ENCODE measurements around the gene TMEM97. TPM values are rescaled to one million over a fixed set of nuclear protein-coding genes. Genes with fewer than 3 reads are reported as not detected.
A peak's percentile ranks its signal among the peaks of the same experiment; 100 is the strongest.

Gene TMEM97
- total and polyA plus RNA-seq, 8 donors = 7.6 to 54.0 (median 29.7) TPM

DNA sequence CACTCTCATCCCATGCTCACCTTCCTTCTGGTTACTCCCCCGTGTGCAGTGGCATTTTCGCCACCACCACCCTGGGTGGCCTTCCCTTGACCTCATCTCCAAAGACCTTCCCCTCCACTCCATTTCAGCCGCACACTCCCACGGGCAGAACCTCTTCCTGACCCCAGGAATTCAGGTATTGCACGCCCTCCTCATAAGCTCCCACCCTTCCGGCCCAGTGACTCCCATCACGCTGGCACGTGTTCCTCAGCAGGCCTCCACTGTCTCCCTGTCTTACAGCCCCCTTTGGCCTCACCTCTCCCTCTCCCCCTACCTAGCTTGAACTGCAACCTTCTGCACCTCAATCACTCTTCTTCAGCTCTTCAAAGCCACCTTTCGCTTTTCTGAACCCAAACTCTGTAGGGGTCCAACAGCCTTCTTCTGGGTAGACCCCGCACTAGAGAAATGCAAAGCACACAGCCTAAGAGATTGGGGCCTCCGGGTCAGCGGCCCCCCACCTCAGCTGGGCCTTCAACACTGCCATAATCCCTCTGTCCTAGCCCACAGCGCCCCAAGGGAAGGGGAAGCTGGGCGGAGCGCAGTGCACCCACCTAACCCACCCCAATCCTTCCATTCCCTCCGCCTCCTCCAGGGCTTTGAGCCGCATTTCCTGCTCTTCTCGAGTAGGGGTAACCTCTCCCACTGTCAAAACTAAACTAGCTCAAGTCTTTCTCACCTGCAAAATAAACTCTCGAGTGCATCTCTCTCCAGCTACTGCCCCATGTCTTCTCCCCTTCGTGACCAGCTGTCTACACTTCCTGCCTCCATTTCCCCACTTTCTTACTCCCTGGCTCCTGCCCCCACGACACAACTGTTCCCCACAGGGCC, 1.7 kb upstream of the TMEM97 start:
- TF ChIP-seq POLR2A (IDR thresholded peaks at IDR 0.05) (no peak), EP300 (IDR thresholded peaks at IDR 0.05) (no peak), POLR2AphosphoS5 (IDR thresholded peaks at IDR 0.05) (no peak)
- TF ChIP-seq, protein P1, sequence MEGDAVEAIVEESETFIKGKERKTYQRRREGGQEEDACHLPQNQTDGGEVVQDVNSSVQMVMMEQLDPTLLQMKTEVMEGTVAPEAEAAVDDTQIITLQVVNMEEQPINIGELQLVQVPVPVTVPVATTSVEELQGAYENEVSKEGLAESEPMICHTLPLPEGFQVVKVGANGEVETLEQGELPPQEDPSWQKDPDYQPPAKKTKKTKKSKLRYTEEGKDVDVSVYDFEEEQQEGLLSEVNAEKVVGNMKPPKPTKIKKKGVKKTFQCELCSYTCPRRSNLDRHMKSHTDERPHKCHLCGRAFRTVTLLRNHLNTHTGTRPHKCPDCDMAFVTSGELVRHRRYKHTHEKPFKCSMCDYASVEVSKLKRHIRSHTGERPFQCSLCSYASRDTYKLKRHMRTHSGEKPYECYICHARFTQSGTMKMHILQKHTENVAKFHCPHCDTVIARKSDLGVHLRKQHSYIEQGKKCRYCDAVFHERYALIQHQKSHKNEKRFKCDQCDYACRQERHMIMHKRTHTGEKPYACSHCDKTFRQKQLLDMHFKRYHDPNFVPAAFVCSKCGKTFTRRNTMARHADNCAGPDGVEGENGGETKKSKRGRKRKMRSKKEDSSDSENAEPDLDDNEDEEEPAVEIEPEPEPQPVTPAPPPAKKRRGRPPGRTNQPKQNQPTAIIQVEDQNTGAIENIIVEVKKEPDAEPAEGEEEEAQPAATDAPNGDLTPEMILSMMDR (IDR thresholded peaks at IDR 0.05) = no peak
- Histone ChIP-seq H3K27ac (no peak overlapping the region), H3K27me3 (no peaks in the 10 kb centered on the region), H3K4me3 (no peak overlapping the region), H3K36me3 (no peaks in the 10 kb centered on the region), H3K9me3 (no peaks in the 10 kb centered on the region), H3K4me1 (peaks cover 13 to 43% (median 23%) of the 10 kb centered on the region in 4 donors)
- no peak for DNase-seq
- intact Hi-C loops (cut with DNase I; ENCODE audit: low total_unique reads) = no loop called here
- 87 to 92% (median 88%) methylated on average over 21 of the region's 21 CpGs for WGBS, 5 donors

DNA sequence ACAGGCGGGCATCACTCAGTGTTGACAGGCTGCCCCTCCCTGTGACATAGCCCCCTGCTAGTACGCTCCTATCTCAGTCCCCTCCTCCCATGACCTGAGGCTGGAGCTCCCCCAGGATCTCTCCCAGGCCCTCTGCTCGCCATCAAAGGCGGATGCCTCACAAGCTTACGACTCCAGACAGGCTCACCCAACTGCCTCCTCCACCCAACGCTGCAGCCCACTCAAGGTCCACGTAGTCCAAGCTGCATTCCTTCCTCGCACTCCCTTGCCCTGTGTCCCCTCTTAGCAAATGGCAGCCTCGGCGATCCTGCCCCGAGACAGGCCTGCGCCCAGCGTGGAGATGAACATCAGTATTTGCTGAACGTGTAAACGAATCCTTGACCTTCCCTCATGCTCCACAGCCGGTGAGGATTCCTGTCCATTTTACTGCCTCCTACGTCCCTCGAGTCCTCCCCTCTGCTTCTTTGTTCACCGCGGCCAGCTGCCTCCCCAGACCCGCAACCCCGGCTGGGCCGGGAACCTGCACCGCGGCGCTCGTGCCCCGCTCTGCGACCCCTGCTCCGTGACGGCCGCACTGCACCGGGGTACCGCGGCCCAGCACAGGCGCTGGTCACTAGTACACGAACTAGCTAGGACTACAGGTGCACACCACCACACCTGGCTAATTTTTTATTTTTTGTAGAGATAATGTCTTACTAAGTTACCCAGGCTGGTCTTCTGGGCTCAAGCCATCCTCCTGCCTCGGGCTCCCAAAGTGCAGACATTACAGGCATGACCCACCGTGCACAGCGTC, 838 bp upstream of the TMEM97 start:
- Histone ChIP-seq H3K36me3 (no peaks in the 10 kb centered on the region), H3K4me3 (peak overlapping the region; percentile 59 to 87 (median 74)), H3K27ac (peak overlapping the region; percentile 84 to 90 (median 87)), H3K4me1 (peaks cover 13 to 49% (median 23%) of the 10 kb centered on the region in 4 donors), H3K27me3 (no peaks in the 10 kb centered on the region), H3K9me3 (no peaks in the 10 kb centered on the region)
- WGBS, 5 donors = 13 to 17% (median 14%) methylated on average over 33 to 40 of the region's 40 CpGs
- TF ChIP-seq, protein P1 (IDR thresholded peaks at IDR 0.05) = no peak
- TF ChIP-seq POLR2A (IDR thresholded peaks at IDR 0.05) = no peak
- TF ChIP-seq POLR2AphosphoS5 (IDR thresholded peaks at IDR 0.05) = no peak
- TF ChIP-seq EP300 (IDR thresholded peaks at IDR 0.05) = no peak
- DNase-seq = peak in 1 of 2 donors; percentile 36
- intact Hi-C loops (cut with DNase I; ENCODE audit: low total_unique reads) = no loop called here

DNA sequence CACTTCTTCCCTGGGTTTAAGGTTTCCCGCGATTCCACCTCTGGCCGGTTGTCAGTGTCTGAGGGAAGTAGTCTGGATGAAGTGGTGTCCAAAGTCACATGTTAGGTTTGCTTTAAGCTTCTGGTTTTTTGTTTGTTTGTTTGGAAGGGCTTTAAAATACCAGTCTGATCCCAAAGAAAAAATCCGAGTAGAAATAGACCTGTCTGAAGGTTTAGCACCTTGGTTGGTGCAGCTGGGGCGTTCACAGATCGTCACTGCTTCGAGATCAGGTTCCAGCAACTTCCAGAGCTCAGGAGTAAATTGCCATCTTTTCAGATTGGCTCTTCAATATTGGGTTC, 567 bp downstream of the TMEM97 start:
- Histone ChIP-seq H3K4me3 (peak overlapping the region; percentile 59 to 87 (median 74)), H3K27ac (peak overlapping the region; percentile 84 to 90 (median 87)), H3K27me3 (no peaks in the 10 kb centered on the region), H3K4me1 (peaks cover 15 to 63% (median 25%) of the 10 kb centered on the region in 4 donors), H3K36me3 (no peaks in the 10 kb centered on the region), H3K9me3 (no peaks in the 10 kb centered on the region)
- DNase-seq = no peak
- intact Hi-C loops (cut with DNase I; ENCODE audit: low total_unique reads) = no loop called here
- 1 to 3% (median 1%) methylated on average over 7 of the region's 7 CpGs for WGBS, 5 donors
- TF ChIP-seq POLR2A (IDR thresholded peaks at IDR 0.05) (no peak), POLR2AphosphoS5 (IDR thresholded peaks at IDR 0.05) (no peak), EP300 (IDR thresholded peaks at IDR 0.05) (no peak)
- TF ChIP-seq, protein P1 (IDR thresholded peaks at IDR 0.05) = no peak

DNA sequence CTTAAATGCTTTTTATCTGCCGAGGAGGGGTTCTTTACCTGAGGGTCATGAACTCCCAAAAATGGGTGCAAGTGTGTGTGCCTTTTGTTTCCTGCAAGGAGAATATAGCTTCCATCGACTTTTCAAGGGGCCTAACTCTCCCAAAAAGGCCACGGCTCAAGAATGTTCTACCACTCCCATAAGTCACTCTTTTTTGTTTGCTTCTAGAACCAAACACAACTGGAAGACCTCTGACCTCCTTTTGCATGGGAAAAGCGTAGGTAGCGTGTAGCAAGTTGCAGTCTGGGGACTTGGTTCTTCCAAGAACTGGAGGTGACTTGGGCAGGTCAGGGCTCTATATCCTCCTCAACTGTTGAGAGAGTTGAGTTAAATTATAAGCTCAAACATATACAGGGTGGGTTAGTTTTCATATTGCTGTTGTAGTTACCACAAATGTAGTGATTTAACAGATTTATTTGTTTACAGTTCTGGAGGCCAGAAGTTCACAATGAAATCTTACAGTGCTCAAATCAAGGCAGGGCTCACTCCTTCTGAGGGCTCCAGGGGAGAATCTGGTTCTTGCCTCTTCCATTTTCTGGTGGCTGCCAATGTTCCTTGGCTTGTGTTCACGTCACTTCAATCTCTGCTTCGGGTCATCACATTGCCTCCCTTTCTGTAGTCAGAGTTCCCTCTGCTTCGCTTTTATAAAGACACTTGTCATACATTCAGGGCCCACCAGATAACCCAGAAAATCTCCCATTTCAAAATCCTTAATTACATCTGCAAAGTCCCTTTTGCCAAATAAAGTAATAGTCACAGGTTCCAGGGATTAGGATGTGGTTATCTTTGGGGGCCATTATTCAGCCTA, 1.4 kb downstream of the TMEM97 start:
- Histone ChIP-seq H3K27me3 (no peaks in the 10 kb centered on the region), H3K4me1 (peaks cover 24 to 72% (median 34%) of the 10 kb centered on the region in 4 donors), H3K27ac (peak overlapping the region; percentile 47 to 90 (median 87)), H3K4me3 (peak overlapping the region; percentile 59 to 87 (median 74)), H3K36me3 (no peaks in the 10 kb centered on the region), H3K9me3 (no peaks in the 10 kb centered on the region)
- TF ChIP-seq POLR2A (IDR thresholded peaks at IDR 0.05) = no peak
- no peak for TF ChIP-seq EP300 (IDR thresholded peaks at IDR 0.05)
- TF ChIP-seq, protein P1 (IDR thresholded peaks at IDR 0.05) = no peak
- no peak for TF ChIP-seq POLR2AphosphoS5 (IDR thresholded peaks at IDR 0.05)
- no peak for DNase-seq
- 27 to 58% (median 37%) methylated on average over 8 of the region's 8 CpGs for WGBS, 5 donors
- intact Hi-C loops (cut with DNase I; ENCODE audit: low total_unique reads) = no loop called here

Measured in stomach (tissue), 9 donors.